CD4-positive, alpha-beta T cell treated with Interleukin-2 at 100 ng/mL for 4 hours (primary cell): ENCODE results near the gene PPP1R8.
"Not testable (repeated sequence)": the region's sequence is repeated elsewhere in the genome, so short reads cannot be mapped to it uniquely, and the experiment has no call there.

Experiments used
- DNase-seq: peaks from one replicate; pipeline ENCODE4 v3.0.0-alpha.2; 2020; ENCODE audit warnings: low spot score

Gene PPP1R8

GRCh38 chr1:27832762-27833161 lies 2.2 kb downstream of the PPP1R8 start:
- no peak for DNase-seq

- DNase-seq = no peak
Measured at GRCh38 chr1:27833470-27833869, 2.9 kb downstream of the PPP1R8 start.

GRCh38 chr1:27835046-27835445 lies 4.5 kb downstream of the PPP1R8 start:
- DNase-seq = no peak

- no peak for DNase-seq
Measured at GRCh38 chr1:27835501-27835900, 4.9 kb downstream of the PPP1R8 start.

DNA sequence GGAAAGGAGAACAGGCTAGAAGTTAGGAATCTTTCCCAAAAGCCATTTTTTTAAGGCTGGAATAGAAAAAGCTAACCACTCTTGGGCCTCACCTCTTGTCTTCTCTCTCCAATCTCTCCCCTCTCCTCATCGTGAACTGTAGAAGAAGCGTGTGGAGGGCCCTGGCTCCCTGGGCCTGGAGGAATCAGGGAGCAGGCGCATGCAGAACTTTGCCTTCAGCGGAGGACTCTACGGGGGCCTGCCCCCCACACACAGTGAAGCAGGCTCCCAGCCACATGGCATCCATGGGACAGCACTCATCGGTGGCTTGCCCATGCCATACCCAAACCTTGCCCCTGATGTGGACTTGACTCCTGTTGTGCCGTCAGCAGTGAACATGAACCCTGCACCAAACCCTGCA lies 19.4 kb downstream of the PPP1R8 start:
- DNase-seq = no peak

DNA sequence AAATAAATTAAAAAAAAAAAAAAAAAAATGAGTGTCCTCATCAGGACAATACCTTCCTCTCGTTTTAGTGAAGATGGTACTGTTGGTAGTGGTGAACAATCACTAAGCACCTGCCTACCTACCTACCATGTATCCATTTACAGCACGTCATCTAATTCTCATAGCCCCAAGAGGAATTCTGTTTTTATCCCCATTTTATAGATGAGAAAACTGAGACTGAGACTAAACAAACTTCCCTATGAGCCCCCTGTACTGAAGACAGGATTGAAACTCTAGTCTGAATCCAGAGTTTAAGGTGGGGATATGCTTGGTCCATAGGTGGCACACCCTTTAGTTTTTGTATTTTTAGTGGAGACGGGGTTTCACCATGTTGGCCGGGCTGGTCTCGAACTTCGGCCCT lies 24.5 kb downstream of the PPP1R8 start:
- no peak for DNase-seq

GRCh38 chr1:27856561-27857343 lies 26.2 kb downstream of the PPP1R8 start:
- no peak for DNase-seq

DNA sequence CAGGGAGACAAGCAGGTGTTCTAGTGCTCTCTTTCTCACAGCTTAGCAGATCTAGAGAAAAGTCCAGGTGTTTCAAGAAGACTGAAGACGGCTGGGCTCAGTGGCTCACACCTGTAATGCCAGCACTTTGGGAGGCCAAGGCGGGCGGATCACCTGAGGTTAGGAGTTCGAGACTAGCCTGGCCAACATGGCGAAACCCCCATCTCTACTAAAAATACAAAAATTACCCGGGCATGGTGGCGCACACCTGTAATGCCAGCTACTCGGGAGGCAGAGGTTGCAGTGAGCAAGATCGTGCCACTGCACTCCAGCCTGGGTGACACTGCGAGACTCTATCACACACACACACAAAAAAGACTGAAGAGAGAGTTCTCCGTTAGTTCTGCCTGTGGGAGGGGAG lies 27.0 kb downstream of the PPP1R8 start:
- DNase-seq = not testable (repeated sequence)

DNA sequence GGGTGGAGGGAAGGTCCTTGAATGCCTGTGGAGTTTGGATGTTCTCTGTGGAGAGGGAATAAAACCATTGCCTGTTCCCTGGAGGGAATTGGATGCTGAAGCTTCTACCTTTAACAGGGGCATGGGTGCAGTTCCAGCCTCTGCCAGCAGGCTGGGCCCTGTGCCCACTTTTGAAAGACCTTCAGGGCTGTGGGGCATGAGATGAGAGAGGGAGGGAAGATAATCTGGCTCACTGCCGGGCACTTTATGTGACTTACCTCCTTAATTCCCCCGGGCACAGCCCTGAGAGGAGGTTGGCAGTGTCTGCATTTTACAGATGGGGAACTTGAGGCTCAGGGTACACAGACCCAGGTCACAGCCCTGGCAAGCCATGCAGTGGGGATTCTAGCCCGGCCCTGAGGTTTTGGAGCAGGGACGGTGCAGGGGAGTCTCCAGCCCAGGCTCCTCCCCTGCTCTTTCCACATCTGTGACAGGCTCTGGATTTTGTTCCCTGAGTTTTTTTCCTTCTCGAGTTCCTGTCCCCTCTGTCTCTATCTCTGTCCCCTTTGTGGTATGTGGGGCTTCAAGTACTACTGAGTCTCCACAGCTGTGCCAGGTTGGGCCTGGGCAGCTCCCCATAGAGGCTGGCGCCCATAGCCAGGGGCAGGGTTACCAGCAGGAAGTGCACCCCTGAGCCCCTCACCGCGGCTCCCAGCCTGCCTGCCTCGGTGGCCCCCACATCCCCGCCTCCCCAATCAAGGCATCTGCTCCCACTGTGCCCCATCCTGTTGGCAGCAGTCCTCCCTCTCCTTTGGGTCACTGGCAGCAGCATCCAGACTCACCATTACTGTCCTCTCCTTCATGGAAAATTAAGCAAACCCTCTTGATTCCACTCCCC lies 27.7 kb downstream of the PPP1R8 start:
- DNase-seq = peak; percentile 87

DNA sequence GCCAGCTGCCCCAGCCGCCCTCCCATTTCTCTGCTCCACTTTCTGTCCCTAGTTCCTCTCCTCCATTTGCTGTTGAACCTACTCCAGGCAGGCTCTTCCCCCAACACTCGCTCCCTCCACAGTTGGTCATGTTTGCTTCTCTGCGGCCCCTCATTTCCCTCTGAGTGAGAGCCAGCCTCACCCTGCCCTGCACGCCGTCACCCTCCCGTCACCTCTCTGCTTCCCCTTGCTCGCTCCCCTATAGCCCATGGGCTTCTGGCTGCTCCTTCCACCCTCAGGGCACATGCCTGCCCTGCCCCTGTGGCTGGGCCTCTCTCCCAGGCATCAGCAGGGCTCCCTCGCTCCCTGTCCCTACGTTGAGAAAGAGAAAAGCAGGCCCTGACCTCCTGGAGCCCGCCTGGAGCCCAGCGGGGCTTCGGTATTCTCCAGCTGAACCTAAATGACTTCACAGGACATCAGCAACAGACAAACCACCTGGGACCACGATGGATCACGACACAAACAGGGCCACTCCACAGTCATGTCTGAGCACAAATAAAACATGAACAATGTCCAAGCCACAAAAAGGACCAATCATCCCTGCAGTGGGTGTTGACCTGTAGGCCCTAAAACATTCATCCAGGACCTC lies 28.5 kb downstream of the PPP1R8 start:
- DNase-seq = no peak

DNA sequence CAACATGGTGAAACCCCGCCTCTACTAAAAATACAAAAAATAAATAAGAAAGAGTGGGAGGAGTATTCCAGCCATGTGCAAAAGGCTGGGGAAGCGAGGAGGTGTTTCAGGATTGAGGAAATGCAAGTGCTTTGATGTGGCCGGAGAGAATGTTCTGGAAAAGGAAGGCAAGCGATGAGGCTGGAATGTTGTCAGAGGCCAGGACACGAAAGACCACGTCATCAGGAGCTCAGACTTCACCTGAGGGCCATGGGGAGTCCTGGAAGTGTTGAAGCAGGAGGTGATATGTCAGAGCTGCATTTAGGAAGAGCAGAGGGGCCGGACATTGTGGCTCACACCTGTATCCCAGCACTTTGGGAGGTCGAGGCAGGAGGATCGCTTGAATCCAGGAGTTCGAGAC lies 30.9 kb downstream of the PPP1R8 start:
- DNase-seq = no peak

GRCh38 chr1:27862004-27862403 lies 31.4 kb downstream of the PPP1R8 start:
- DNase-seq = no peak

- no peak for DNase-seq
Measured at GRCh38 chr1:27862671-27863537, 32.3 kb downstream of the PPP1R8 start.

DNA sequence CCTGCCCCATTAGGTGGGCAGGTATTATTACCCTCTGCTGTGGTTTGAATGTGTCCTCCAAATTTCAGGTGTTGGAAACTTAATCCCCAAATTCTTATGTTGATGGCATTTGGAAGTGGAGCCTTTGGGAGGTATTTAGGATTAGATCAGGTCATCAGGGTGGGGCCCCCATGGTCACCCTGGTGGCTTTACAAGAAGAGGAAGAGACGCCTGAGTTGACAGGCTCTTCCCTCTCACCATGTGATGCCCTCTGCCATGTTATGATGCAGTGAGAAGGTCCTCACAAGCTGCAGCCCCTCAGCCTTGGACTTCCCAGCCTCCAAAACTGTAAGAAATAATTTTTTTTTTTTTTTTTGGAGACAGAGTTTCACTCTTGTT lies 32.9 kb downstream of the PPP1R8 start:
- no peak for DNase-seq

GRCh38 chr1:27864264-27864895 lies 33.8 kb downstream of the PPP1R8 start:
- peak; percentile 43 for DNase-seq

GRCh38 chr1:27865821-27866220 lies 35.2 kb downstream of the PPP1R8 start:
- DNase-seq = no peak

DNA sequence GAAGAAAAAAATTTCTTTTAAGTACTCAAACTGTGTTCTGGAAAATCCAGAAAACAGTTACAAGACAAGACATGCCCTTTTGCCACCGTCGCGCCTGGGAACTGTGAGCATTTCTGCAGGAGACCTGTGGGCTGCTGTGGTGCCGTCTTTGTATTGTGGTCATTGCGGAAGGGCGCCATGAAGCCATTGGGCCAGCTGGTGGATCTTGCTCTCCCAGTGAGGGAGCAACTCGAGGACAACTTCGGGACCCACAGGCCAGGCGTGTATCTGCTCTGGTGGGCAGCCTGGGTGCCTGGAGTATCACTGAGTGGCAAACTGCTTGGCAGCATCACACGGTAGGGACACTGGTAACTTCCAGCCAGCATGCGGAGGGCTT lies 38.0 kb downstream of the PPP1R8 start:
- DNase-seq = no peak

GRCh38 chr1:27868932-27869718 lies 38.5 kb downstream of the PPP1R8 start:
- peak; percentile 78 for DNase-seq

DNA sequence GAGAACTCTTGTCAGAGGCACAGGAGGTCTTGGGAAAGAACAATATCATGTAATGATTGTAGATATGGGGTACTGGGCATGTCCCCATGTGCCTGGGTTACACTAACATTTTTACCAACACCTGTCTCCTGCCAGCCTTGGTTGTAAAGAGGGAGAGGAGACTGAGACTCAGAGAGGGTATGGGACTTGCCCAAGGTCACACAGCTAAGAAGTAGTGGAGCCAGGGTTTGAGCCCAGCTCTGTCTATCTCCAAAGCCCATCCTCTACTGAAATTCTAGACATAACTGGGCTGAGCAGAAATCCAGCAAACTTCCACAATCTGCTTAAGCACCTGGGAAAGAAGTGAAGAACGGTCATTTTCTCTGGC lies 39.1 kb downstream of the PPP1R8 start:
- no peak for DNase-seq

- not testable (repeated sequence) for DNase-seq
Measured at GRCh38 chr1:27871076-27871475, 40.5 kb downstream of the PPP1R8 start.
